HG03196 (cell line): ENCODE measurements around the gene TAB2.
"Not testable (repeated sequence)": the region's sequence is repeated elsewhere in the genome, so short reads cannot be mapped to it uniquely, and the experiment has no call there.

Experiments
- ATAC-seq: cut with Tn5 transposase; IDR thresholded peaks from one replicate; pipeline ENCODE4 v1.9.1; 2021; ENCODE audit not compliant: unreplicated experiment

The TAB2 gene

GRCh38 chr6:149331871-149332270, 14.4 kb downstream of the TAB2 start:
- no peak for ATAC-seq

GRCh38 chr6:149332602-149333265, 15.2 kb downstream of the TAB2 start:
- no peak for ATAC-seq

- no peak for ATAC-seq
Measured at GRCh38 chr6:149333266-149333620, 15.7 kb downstream of the TAB2 start.

- ATAC-seq = no peak
Measured at GRCh38 chr6:149334201-149334600, 16.7 kb downstream of the TAB2 start.

GRCh38 chr6:149334682-149335160, 17.2 kb downstream of the TAB2 start:
- peak; percentile 53 for ATAC-seq

- ATAC-seq = no peak
Measured at GRCh38 chr6:149335924-149336608, 18.6 kb downstream of the TAB2 start.

GRCh38 chr6:149336609-149336928, 19.1 kb downstream of the TAB2 start:
- no peak for ATAC-seq

- ATAC-seq = no peak
Measured at GRCh38 chr6:149337320-149337719, 19.8 kb downstream of the TAB2 start.

- no peak for ATAC-seq
Measured at GRCh38 chr6:149340200-149340599, 22.7 kb downstream of the TAB2 start.

GRCh38 chr6:149342525-149342924, 25.0 kb downstream of the TAB2 start:
- no peak for ATAC-seq

GRCh38 chr6:149343501-149343900, 26.0 kb downstream of the TAB2 start:
- no peak for ATAC-seq

- ATAC-seq = no peak
Measured at GRCh38 chr6:149346078-149346477, 28.6 kb downstream of the TAB2 start.

- ATAC-seq = no peak
Measured at GRCh38 chr6:149347067-149347466, 29.6 kb downstream of the TAB2 start.

GRCh38 chr6:149349279-149349678, 31.8 kb downstream of the TAB2 start:
- not testable (repeated sequence) for ATAC-seq

GRCh38 chr6:149354009-149354408, 36.5 kb downstream of the TAB2 start:
- no peak for ATAC-seq

GRCh38 chr6:149356081-149356750, 38.7 kb downstream of the TAB2 start:
- ATAC-seq = no peak

GRCh38 chr6:149357726-149358538, 40.4 kb downstream of the TAB2 start:
- ATAC-seq = no peak

- ATAC-seq = no peak
Measured at GRCh38 chr6:149359440-149359839, 41.9 kb downstream of the TAB2 start.

GRCh38 chr6:149360536-149360935, 43.0 kb downstream of the TAB2 start:
- no peak for ATAC-seq

- ATAC-seq = no peak
Measured at GRCh38 chr6:149362289-149362688, 44.8 kb downstream of the TAB2 start.

- ATAC-seq = no peak
Measured at GRCh38 chr6:149363154-149363553, 45.6 kb downstream of the TAB2 start.
